Renal pelvis (tissue), 4 donors: ENCODE measurements around the gene LHFPL2. TPM values are rescaled to one million over a fixed set of nuclear protein-coding genes. Genes with fewer than 3 reads are reported as not detected.
A peak's percentile ranks its signal among the peaks of the same experiment; 100 is the strongest.

ENCODE experiments used
- DNase-seq: peaks from one replicate; pipeline ENCODE4 v3.0.0-alpha.2; 2013
- polyA plus RNA-seq, 3 donors: library from polyadenylated mRNA; unstranded; fragments of 120-200 nt; gene quantifications; one replicate each; pipeline ENCODE4 v1.2.1, GENCODE V29; 2013; ENCODE audit not compliant: insufficient read length in 3 of 3

LHFPL2 gene
- polyA plus RNA-seq, 3 donors = 44.7 to 47.7 (median 47.1) TPM

GRCh38 chr5:78506261-78507024 is 142.1 kb downstream of the LHFPL2 start:
- no peak for DNase-seq

- no peak for DNase-seq
Observed at GRCh38 chr5:78505860-78506259, 142.7 kb downstream of the LHFPL2 start.

GRCh38 chr5:78504704-78505677 is 143.6 kb downstream of the LHFPL2 start:
- peak; percentile 84 for DNase-seq

- no peak for DNase-seq
Observed at GRCh38 chr5:78503958-78504653, 144.5 kb downstream of the LHFPL2 start.

DNA sequence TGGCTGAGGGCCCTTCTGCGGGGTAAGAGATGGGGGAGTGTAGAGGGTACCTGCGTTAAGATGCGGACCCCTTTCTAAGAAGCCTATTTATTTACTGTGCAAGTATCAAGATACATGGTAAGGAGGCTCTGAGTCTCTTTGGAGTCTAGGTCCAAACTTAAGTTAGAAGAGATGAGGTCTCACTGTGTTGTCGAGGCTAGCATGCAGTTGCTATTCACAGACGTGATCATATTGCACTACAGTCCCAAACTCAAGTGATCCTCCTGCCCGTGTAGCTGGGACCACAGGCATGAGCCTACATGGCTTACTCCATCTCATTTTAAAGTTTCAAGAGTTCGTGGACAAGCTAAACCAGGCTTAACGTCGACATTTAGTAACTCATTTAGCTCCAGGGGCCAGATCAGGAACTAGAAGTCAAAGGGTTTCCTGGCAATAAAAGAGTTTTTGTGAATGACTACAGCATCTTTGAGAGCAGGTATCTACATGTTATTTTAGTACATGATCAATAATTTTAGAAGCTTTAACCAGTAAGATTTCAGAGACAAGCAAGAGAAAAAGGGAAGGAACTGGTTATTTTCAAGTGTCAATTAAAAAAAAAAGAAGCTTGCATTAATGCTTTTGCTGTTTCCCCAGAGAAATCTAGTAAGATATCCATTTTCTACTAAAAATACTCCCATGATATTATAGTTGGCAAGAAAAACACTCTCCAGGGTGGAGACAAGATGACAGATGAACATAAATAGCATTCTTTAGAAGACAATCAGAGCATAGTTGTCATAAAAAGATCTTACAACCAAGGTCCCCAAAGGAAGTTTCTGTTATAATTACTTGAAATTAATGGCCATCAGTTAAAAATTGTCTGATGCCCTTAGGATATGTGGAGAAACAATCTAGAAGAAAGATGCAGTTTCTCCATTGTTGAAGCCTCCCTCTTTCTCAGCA is 146.9 kb downstream of the LHFPL2 start:
- DNase-seq = no peak

DNA sequence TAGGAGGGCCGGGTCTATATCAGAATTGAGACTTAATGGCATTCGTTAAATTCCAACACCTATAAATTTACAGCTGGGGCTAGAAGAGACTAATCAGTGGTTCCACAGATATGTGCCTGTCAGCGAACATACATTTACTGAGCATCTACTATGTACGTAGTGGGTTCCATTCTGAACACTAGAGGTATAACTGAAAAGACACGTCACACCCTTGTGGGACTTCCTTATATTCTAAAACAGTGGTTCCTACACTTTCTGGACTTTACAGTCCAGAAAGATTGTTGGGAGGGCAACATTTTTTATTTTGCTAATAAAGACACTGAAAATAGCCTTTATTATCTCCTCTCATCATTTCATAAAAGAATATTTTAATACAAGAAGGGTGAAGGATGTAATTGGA is 147.7 kb downstream of the LHFPL2 start:
- DNase-seq = no peak

DNA sequence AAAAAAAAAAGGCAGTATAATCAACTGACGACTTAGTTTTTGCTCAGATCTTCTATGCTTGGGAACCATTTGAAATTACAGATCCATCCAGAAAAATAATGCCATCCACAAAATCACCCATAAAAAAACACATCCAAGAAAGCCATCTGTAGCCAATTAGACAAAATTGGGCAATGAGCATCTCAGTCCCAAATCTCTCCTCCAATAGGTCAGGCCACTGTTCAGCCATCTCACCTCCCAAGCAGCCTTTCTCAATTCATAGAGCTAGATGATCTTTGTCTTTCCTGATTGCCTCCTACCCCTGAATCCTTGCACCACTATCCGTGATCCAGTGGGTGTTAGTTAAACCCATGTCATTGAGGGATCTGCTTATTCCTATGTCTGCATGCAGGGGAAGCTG is 148.5 kb downstream of the LHFPL2 start:
- no peak for DNase-seq

DNA sequence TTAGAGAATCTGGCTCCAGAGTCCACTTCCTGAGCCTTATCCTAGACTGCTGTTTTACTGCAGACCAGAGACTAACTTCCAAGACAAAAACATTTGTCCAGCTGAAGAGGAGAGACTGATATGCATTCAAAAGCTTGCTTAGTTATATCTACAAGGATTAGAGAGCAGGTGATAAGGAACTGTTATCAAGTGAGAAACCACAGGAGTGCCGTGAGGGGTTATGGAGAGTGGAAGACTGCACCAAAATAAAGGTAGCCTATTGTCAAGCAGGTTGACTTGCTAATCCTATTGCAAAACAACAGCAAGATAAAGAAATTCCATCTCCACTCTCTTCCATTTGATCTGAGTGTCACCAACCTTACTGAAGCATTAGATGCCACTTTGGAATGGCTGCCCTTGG is 149.1 kb downstream of the LHFPL2 start:
- DNase-seq = no peak

GRCh38 chr5:78497573-78498533 is 150.7 kb downstream of the LHFPL2 start:
- no peak for DNase-seq

GRCh38 chr5:78496373-78496772 is 152.2 kb downstream of the LHFPL2 start:
- no peak for DNase-seq

- no peak for DNase-seq
Observed at GRCh38 chr5:78495800-78496199, 152.8 kb downstream of the LHFPL2 start.

- DNase-seq = no peak
Observed at GRCh38 chr5:78492650-78493049, 155.9 kb downstream of the LHFPL2 start.

GRCh38 chr5:78492224-78492623 is 156.3 kb downstream of the LHFPL2 start:
- no peak for DNase-seq

GRCh38 chr5:78490709-78491485 is 157.7 kb downstream of the LHFPL2 start:
- no peak for DNase-seq

- DNase-seq = no peak
Observed at GRCh38 chr5:78487846-78488245, 160.7 kb downstream of the LHFPL2 start.

- no peak for DNase-seq
Observed at GRCh38 chr5:78486218-78486617, 162.4 kb downstream of the LHFPL2 start.

DNA sequence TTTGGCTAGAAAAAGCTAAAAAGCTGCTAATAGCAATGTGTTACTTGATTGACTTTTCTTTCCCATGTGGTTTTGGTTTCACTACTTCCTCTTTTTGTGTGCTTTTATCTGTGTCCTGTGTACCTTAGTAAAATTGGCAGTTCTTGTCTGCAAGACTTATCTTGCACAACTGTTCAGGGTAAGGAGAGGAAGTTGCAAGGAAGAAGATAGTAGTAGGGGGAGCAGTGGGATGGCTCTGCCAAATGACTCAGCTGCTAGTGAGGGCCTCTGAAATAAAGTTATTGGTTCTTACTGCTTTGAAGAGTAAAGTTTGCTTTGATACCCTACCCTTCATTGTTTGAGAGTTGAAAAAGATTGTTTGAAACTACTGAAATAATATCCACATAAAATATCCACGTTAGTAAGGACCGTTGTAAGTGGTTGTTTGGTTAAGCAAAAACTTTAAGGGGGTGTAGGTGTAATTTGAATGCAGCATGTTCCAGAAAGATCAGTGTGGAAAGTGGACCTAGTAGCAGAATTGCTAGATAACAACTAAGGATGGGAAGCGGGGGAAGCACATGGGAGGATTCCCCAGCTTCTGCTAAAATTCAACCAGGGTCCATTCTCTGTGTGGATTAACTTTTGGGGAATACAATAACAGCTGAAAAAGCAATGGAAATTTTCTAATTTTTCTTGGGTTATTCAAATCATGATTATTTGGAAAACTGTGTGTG is 164.6 kb downstream of the LHFPL2 start:
- no peak for DNase-seq

DNA sequence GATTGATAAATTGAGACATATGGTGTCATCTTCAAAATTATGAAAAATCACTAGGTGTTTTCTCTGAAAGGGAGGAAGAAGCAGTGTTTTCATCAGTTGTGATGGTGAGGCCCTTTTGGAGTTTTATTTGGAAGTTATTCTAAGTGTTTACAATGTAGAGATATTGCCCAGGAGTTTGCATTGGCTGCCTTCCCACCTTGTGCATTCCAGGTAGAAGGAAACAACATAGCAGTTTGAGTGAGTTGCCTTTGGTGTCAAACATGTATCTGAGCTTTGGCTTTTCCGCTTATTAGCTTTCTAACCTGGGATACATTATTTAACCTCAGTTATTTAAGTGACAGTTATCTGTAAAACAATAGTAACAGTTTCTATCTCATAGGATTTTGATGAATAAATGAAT is 165.6 kb downstream of the LHFPL2 start:
- DNase-seq = no peak
